K562 (cell line): ENCODE data around the gene ATIC. TPM values are rescaled to one million over a fixed set of nuclear protein-coding genes. Genes with fewer than 3 reads are reported as not detected.

Experiments
- ATAC-seq: fragments of 200-7000 bp; cut with Tn5 transposase; 3 replicates; pipeline ENCODE4 v1.9.1; 2020; ENCODE audit warnings: moderate library complexity
- BruUV-seq: library from RNA; stranded (reverse); fragments of 400-500 nt; replicated peaks from 2 replicates; lab custom pipeline; 2021; lab: Mats Ljungman, UMichigan
- CTCF ChIA-PET: fragments of 300-600 bp; formaldehyde crosslinking; extraction: SDS; loops from one replicate; lab custom pipeline; 2021; ENCODE audit warnings: low intra/inter-chr PET ratio; lab: Yijun Ruan, JAX
- POLR2A ChIA-PET: fragments of 300-600, 350-650 bp; sonication (Branson Sonifier 250); formaldehyde crosslinking; extraction: SDS; loops from one replicate; lab custom pipeline; 2021; ENCODE audit warnings: antibody characterized with exemption, inconsistent platforms; lab: Yijun Ruan, JAX
- DNase-seq, 4 experiments: peaks; one replicate each; pipeline versions ENCODE4 v3.0.0 to v3.0.0-alpha.2; 2011 to 2018; ENCODE audit warnings: low spot score in 3 of 4, mixed read lengths in 3 of 4; ENCODE audit errors: extremely low read depth in 1 of 4
- FAIRE-seq: peaks from 2 replicates; lab custom pipeline; 2011; peaks lifted over from hg19 to GRCh38; lab: Jason Lieb, UNC
- H2AFZ ChIP-seq: 2 replicates; pipeline ENCODE4 v1.6.0; 2011; ENCODE audit warnings: low read depth, low read length, control low read depth, inconsistent platforms
- H3K27ac ChIP-seq: fragments of 200-600 bp; 3 replicates; pipeline ENCODE4 v1.8.0; 2011; ENCODE audit warnings: low read depth, mild to moderate bottlenecking, control low read depth, inconsistent platforms, low read length, moderate library complexity, mixed read lengths; ENCODE audit errors: extremely low read depth
- H3K27me3 ChIP-seq, 2 experiments: fragments of 300-600 bp in 1 of 2; 2 replicates in 1 of 2; 3 replicates in 1 of 2; pipeline versions ENCODE4 v1.6.0 to v1.8.0; 2011; ENCODE audit warnings: inconsistent platforms in 2 of 2, low read length in 2 of 2, mild to moderate bottlenecking in 1 of 2, mixed read lengths in 1 of 2, moderate library complexity in 1 of 2; ENCODE audit not compliant: control insufficient read depth in 2 of 2, insufficient read depth in 2 of 2
- H3K36me3 ChIP-seq: fragments of 300-600 bp; 3 replicates; pipeline ENCODE4 v1.8.0; 2011; ENCODE audit warnings: mild to moderate bottlenecking, low read length, inconsistent platforms; ENCODE audit not compliant: control insufficient read depth, insufficient read depth
- H3K4me1 ChIP-seq, 2 experiments: fragments of 200-600 bp in 1 of 2; replicated peaks in 1 of 2; 2 replicates in 1 of 2; 3 replicates in 1 of 2; pipeline versions ENCODE4 v1.5.1 to v1.8.0; 2011; ENCODE audit warnings: inconsistent platforms in 2 of 2, low read length in 2 of 2, mild to moderate bottlenecking in 1 of 2, mixed read lengths in 1 of 2, moderate library complexity in 1 of 2; ENCODE audit not compliant: control insufficient read depth in 2 of 2, insufficient read depth in 2 of 2
- H3K4me2 ChIP-seq: 2 replicates; pipeline ENCODE4 v1.6.1; 2011; ENCODE audit warnings: low read length, control low read depth, inconsistent platforms, mixed read lengths; ENCODE audit not compliant: insufficient read depth
- H3K4me3 ChIP-seq: fragments of 200-600 bp; sonication (generic), shearing (Covaris generic); 2 replicates; pipeline ENCODE4 v1.5.1; 2016; ENCODE audit warnings: control low read depth, inconsistent platforms
- H3K79me2 ChIP-seq: fragments of 200-600 bp; 3 replicates; pipeline ENCODE4 v1.8.0; 2011; ENCODE audit warnings: low read length, inconsistent platforms; ENCODE audit not compliant: control insufficient read depth, insufficient read depth
- H3K9ac ChIP-seq, 2 experiments: 2 replicates each; pipeline versions ENCODE4 v1.6.0 to v1.6.1; 2011; ENCODE audit warnings: low read depth in 2 of 2, low read length in 2 of 2, control low read depth in 1 of 2, inconsistent platforms in 1 of 2, mild to moderate bottlenecking in 1 of 2, mixed read lengths in 1 of 2; ENCODE audit not compliant: insufficient read depth in 1 of 2
- H3K9me1 ChIP-seq: one replicate; pipeline ENCODE4 v1.6.0; 2011; ENCODE audit warnings: inconsistent platforms, mild to moderate bottlenecking, low read length, moderate library complexity; ENCODE audit not compliant: control insufficient read depth, insufficient read depth
- H3K9me3 ChIP-seq: replicated peaks from 2 replicates; pipeline ENCODE4 v1.5.1; 2011; ENCODE audit warnings: low read depth, low read length, inconsistent platforms; ENCODE audit not compliant: control insufficient read depth, insufficient read depth
- H4K20me1 ChIP-seq: replicated peaks from 2 replicates; pipeline ENCODE4 v1.6.1; 2011; ENCODE audit warnings: low read length, inconsistent platforms, mixed read lengths; ENCODE audit not compliant: control insufficient read depth, insufficient read depth
- FOXK2 ChIP-seq, 2 experiments: fragments of 450-650 bp; IDR thresholded peaks in 1 of 2; conservative IDR thresholded peaks in 1 of 2; 2 replicates each; pipeline ENCODE4 v1.6.1; 2016; ENCODE audit warnings: low read depth in 2 of 2, mild to moderate bottlenecking in 1 of 2
- SMARCA5 ChIP-seq: fragments of 450-650 bp; IDR thresholded peaks from 2 replicates; pipeline ENCODE4 v1.6.1; 2016
- TOE1 ChIP-seq, 2 experiments: fragments of 450-650 bp in 1 of 2; sonication (generic) in 1 of 2; formaldehyde crosslinking in 1 of 2; IDR thresholded peaks; 2 replicates each; pipeline versions ENCODE4 v1.7.1 to v1.8.0; 2016 to 2022; ENCODE audit warnings: borderline replicate concordance in 2 of 2, mild to moderate bottlenecking in 2 of 2, antibody characterized with exemption in 1 of 2, inconsistent platforms in 1 of 2, low read depth in 1 of 2, missing genetic modification reagents in 1 of 2, moderate library complexity in 1 of 2
- TRIM24 ChIP-seq, 2 experiments: fragments of 450-650 bp; IDR thresholded peaks; 2 replicates each; pipeline ENCODE4 v1.6.1; 2016
- U2AF1 ChIP-seq: fragments of 200-400 bp; formaldehyde crosslinking; optimal IDR thresholded peaks from 2 replicates; pipeline ENCODE3; 2017; ENCODE audit warnings: mild to moderate bottlenecking, low read depth, low read length, moderate library complexity
- ZNF778 ChIP-seq: fragments of 450-650 bp; formaldehyde crosslinking; IDR thresholded peaks from 2 replicates; pipeline ENCODE4 v1.4.0; 2020; ENCODE audit warnings: mild to moderate bottlenecking, moderate library complexity
- WGBS: fragments of 100-300 bp; shearing (Covaris generic); methylation state at CpG from one replicate; pipeline ENCODE4 v1.1.6; 2016; ENCODE audit warnings: low coverage, mixed read lengths; ENCODE audit not compliant: insufficient coverage; ENCODE audit errors: missing lambda C conversion rate; 5-methylcytosine and 5-hydroxymethylcytosine counted together
- in situ Hi-C: fragments of 300-500 bp; cut with MboI; formaldehyde crosslinking; loops from 4 replicates; pipeline ENCODE4 v1.15.0; 2018; ENCODE audit warnings: inconsistent platforms, mixed read lengths
- intact Hi-C: fragments of 100-400 bp; cut with micrococcal nuclease; formaldehyde crosslinking; loops from 2 replicates; pipeline ENCODE4 v1.14.2; 2022
- polyA plus RNA-seq, 8 experiments: library from polyadenylated mRNA; depleted of rRNA in 4 of 8; stranded (reverse) in 5 of 8; unstranded in 3 of 8; fragments of >200 nt; fragmentation: Nextera tagmentation in 2 of 8; fragmentation: Illumina TruSeq in 1 of 8; extraction: Ambion mirVana in 2 of 8; extraction: Trizol in 1 of 8; gene quantifications; 2 replicates each; pipeline versions ENCODE4 v1.2.1 to v1.2.3, GENCODE V29; 2011 to 2014; ENCODE audit warnings: inconsistent platforms in 1 of 8, missing spikeins in 1 of 8
- total RNA-seq, 7 experiments: library from RNA; depleted of rRNA in 6 of 7; stranded (reverse); fragments of >200 nt in 6 of 7; fragmentation: Illumina TruSeq in 2 of 7; extraction: Trizol in 2 of 7; gene quantifications; 2 replicates each; pipeline versions ENCODE4 v1.2.1 to v1.2.3, GENCODE V29; 2011 to 2021; ENCODE audit warnings: low replicate concordance in 1 of 7
- TF ChIP-seq, protein P1 (sequence below): sonication (generic); formaldehyde crosslinking; IDR thresholded peaks from 2 replicates; pipeline ENCODE4 v1.8.0; 2022; ENCODE audit warnings: missing genetic modification reagents, mild to moderate bottlenecking, moderate library complexity, borderline replicate concordance
- TF ChIP-seq, protein P2 (sequence below), 2 experiments: fragments of 150-350 bp in 1 of 2; IDR thresholded peaks; 2 replicates each; pipeline ENCODE4 v1.6.1; 2012 to 2016; ENCODE audit warnings: low read depth in 2 of 2, low read length in 2 of 2, mild to moderate bottlenecking in 1 of 2, moderate library complexity in 1 of 2

The ATIC gene
- total and polyA plus RNA-seq, 9 of the 15 experiments (the other 6 are each of a cell fraction or from before 2014, with no cell fraction given) = 45.6 to 480 (median 212) TPM

DNA sequence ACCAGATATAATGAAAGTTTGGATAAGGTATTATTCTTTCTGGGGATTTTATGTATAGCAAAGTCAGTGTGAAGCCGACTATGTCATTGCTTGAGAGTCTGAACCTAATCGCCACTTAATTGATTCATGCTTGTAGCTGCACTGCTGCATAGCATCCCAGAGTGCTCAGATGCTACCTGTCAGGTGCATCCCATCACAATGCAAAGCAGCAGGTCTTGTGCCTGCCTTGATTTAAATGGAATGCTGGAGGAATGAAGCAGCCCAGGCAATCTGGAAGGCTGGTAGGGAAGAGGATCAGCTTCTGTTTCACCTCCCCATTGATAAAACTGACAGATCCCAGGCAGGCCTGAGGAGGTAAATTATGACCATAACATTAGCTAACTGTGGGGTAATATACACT lies 40.4 kb upstream of the ATIC start (continued):
- TF ChIP-seq, protein P1, sequence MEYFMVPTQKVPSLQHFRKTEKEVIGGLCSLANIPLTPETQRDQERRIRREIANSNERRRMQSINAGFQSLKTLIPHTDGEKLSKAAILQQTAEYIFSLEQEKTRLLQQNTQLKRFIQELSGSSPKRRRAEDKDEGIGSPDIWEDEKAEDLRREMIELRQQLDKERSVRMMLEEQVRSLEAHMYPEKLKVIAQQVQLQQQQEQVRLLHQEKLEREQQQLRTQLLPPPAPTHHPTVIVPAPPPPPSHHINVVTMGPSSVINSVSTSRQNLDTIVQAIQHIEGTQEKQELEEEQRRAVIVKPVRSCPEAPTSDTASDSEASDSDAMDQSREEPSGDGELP (CRISPR knock-in tag) = no peak
- TF ChIP-seq SMARCA5 = no peak

DNA sequence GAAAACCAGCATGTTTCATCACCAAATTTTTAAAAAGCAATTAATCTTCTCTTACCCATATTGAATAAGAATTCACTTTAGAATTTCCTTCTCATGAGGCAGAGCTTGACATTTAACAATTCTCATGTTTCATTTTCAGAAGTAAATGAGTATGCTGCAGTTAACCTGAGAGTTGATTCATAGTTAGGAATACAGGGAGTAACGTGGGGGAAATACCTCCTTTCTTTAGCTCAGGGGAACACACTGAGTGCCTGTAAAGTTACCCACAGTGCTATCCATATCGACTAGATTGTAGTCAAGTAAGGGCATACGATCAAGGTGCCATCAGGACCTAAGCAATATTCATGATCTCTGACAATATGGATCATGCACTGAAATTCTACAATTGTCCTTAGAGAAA lies 38.9 kb upstream of the ATIC start:
- Histone ChIP-seq H3K4me2 (no peak overlapping the region), H3K27me3 (no peaks in the 10 kb centered on the region), H3K79me2 (no peaks in the 10 kb centered on the region), H3K9me1 (no peaks in the 10 kb centered on the region), H3K27ac (no peak overlapping the region), H3K4me3 (no peak overlapping the region), H3K9ac (no peak overlapping the region), H2AFZ (no peak overlapping the region), H3K4me1 (peaks cover 4% of the 10 kb centered on the region in 2 experiments; a peak in 3 of 5 replicates), H3K36me3 (no peaks in the 10 kb centered on the region), H4K20me1 (no peaks in the 10 kb centered on the region), H3K9me3 (no peaks in the 10 kb centered on the region)
- no TSS peak for BruUV-seq
- FAIRE-seq = no peak
- ChIA-PET CTCF (no interaction called here), POLR2A (no interaction called here)
- intact Hi-C loops = no loop called here
- in situ Hi-C loops = no loop called here
- ATAC-seq = no peak
- TF ChIP-seq, protein P2, sequence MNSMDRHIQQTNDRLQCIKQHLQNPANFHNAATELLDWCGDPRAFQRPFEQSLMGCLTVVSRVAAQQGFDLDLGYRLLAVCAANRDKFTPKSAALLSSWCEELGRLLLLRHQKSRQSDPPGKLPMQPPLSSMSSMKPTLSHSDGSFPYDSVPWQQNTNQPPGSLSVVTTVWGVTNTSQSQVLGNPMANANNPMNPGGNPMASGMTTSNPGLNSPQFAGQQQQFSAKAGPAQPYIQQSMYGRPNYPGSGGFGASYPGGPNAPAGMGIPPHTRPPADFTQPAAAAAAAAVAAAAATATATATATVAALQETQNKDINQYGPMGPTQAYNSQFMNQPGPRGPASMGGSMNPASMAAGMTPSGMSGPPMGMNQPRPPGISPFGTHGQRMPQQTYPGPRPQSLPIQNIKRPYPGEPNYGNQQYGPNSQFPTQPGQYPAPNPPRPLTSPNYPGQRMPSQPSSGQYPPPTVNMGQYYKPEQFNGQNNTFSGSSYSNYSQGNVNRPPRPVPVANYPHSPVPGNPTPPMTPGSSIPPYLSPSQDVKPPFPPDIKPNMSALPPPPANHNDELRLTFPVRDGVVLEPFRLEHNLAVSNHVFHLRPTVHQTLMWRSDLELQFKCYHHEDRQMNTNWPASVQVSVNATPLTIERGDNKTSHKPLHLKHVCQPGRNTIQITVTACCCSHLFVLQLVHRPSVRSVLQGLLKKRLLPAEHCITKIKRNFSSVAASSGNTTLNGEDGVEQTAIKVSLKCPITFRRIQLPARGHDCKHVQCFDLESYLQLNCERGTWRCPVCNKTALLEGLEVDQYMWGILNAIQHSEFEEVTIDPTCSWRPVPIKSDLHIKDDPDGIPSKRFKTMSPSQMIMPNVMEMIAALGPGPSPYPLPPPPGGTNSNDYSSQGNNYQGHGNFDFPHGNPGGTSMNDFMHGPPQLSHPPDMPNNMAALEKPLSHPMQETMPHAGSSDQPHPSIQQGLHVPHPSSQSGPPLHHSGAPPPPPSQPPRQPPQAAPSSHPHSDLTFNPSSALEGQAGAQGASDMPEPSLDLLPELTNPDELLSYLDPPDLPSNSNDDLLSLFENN (IDR thresholded peaks at IDR 0.05; ENCODE audit: low read depth in 2 of 2, low read length in 2 of 2) = no peak
- TF ChIP-seq ZNF778 (CRISPR knock-in tag) (no peak), TRIM24 (IDR thresholded peaks at IDR 0.05) (no peak), U2AF1 (no peak), TOE1 (IDR thresholded peaks at IDR 0.05; ENCODE audit: borderline replicate concordance) (no peak), TOE1 (CRISPR knock-in tag; IDR thresholded peaks at IDR 0.05; ENCODE audit: borderline replicate concordance, low read depth) (no peak), FOXK2 (conservative IDR thresholded peaks at IDR 0.05 in 1 of 2, IDR thresholded peaks at IDR 0.05 in 1 of 2; ENCODE audit: low read depth in 2 of 2) (no peak)
- 84% methylated on average over 3 of the region's 3 CpGs for WGBS
- no peak for DNase-seq
